Keratinocyte (primary cell): ENCODE data around the gene SLC2A11. TPM values are rescaled to one million over a fixed set of nuclear protein-coding genes. Genes with fewer than 3 reads are reported as not detected.

Source experiments
- DNase-seq: peaks from one replicate; pipeline ENCODE4 v3.0.0-alpha.2; 2011; ENCODE audit warnings: low read depth, missing footprints, low spot score
- FAIRE-seq: peaks from 2 replicates; lab custom pipeline; 2011; peaks lifted over from hg19 to GRCh38; lab: Jason Lieb, UNC
- H2AFZ ChIP-seq: 2 replicates; pipeline ENCODE4 v1.6.0; 2012; ENCODE audit warnings: low read length, control low read depth, inconsistent platforms; ENCODE audit not compliant: control insufficient read depth
- H3K27ac ChIP-seq: 2 replicates; pipeline ENCODE4 v1.5.1; 2011; ENCODE audit warnings: low read length; ENCODE audit not compliant: control insufficient read depth, insufficient read depth
- H3K27me3 ChIP-seq: 3 replicates; pipeline ENCODE4 v1.6.0; 2011; ENCODE audit warnings: low read length; ENCODE audit not compliant: control insufficient read depth, insufficient read depth; ENCODE audit errors: extremely low read depth
- H3K36me3 ChIP-seq, 2 experiments: 2 replicates in 1 of 2; 3 replicates in 1 of 2; pipeline ENCODE4 v1.5.1; 2011; ENCODE audit warnings: low read length in 2 of 2, mild to moderate bottlenecking in 1 of 2; ENCODE audit not compliant: control insufficient read depth in 2 of 2, insufficient read depth in 2 of 2; ENCODE audit errors: extremely low read depth in 1 of 2
- H3K4me1 ChIP-seq: 3 replicates; pipeline ENCODE4 v1.5.1; 2011; ENCODE audit warnings: low read length; ENCODE audit not compliant: control insufficient read depth, insufficient read depth; ENCODE audit errors: extremely low read depth
- H3K4me2 ChIP-seq: 3 replicates; pipeline ENCODE4 v1.6.0; 2011; ENCODE audit warnings: low read depth, low read length; ENCODE audit not compliant: control insufficient read depth, insufficient read depth; ENCODE audit errors: extremely low read depth
- H3K4me3 ChIP-seq, 3 experiments: fragments of 200-600 bp in 1 of 3; sonication (generic) in 1 of 3; 2 replicates in 2 of 3; 3 replicates in 1 of 3; pipeline ENCODE4 v1.5.1; 2011 to 2016; ENCODE audit warnings: low read length in 3 of 3, mild to moderate bottlenecking in 3 of 3, control low read depth in 2 of 3, inconsistent platforms in 1 of 3, low read depth in 1 of 3, mixed read lengths in 1 of 3, mixed run types in 1 of 3, moderate library complexity in 1 of 3; ENCODE audit not compliant: control insufficient read depth in 2 of 3, insufficient read depth in 2 of 3; ENCODE audit errors: extremely low read depth in 1 of 3
- H3K79me2 ChIP-seq: 2 replicates; pipeline ENCODE4 v1.6.0; 2012; ENCODE audit warnings: low read length; ENCODE audit not compliant: control insufficient read depth, insufficient read depth
- H3K9ac ChIP-seq: 3 replicates; pipeline ENCODE4 v1.6.0; 2011; ENCODE audit warnings: low read length; ENCODE audit not compliant: control insufficient read depth, insufficient read depth; ENCODE audit errors: extremely low read depth
- H3K9me1 ChIP-seq: 3 replicates; pipeline ENCODE4 v1.6.0; 2011; ENCODE audit warnings: low read length; ENCODE audit not compliant: control insufficient read depth, insufficient read depth; ENCODE audit errors: extremely low read depth
- H3K9me3 ChIP-seq: 2 replicates; pipeline ENCODE4 v1.5.1; 2012; ENCODE audit warnings: low read depth, low read length; ENCODE audit not compliant: control insufficient read depth
- H4K20me1 ChIP-seq: 3 replicates; pipeline ENCODE4 v1.6.0; 2011; ENCODE audit warnings: low read length; ENCODE audit not compliant: control insufficient read depth, insufficient read depth; ENCODE audit errors: extremely low read depth
- EZH2 ChIP-seq: IDR thresholded peaks from one replicate; pipeline ENCODE4 v1.6.1; 2012; ENCODE audit warnings: inconsistent platforms, mild to moderate bottlenecking, low read length, moderate library complexity
- dilution Hi-C: fragments of 300-500 bp; cut with MboI; formaldehyde crosslinking; loops from one replicate; pipeline ENCODE4 v1.7.0; 2020; ENCODE audit warnings: low sequenced_read_pairs; ENCODE audit not compliant: extremely low pct_ligation_motif_present
- polyA plus RNA-seq, 5 experiments: library from polyadenylated mRNA; depleted of rRNA in 3 of 5; stranded (reverse) in 3 of 5; stranded (forward) in 1 of 5; unstranded in 1 of 5; fragments of >200 nt; gene quantifications; 1 replicate in 1 of 5; 2 replicates in 3 of 5; 3 replicates in 1 of 5; pipeline versions ENCODE4 v1.2.1 to v1.2.3, GENCODE V29; 2011 to 2012; ENCODE audit warnings: missing spikeins in 2 of 5, low read depth in 1 of 5, low replicate concordance in 1 of 5
- TF ChIP-seq, protein P1 (sequence below), 3 experiments: IDR thresholded peaks in 1 of 3; conservative IDR thresholded peaks in 1 of 3; optimal IDR thresholded peaks in 1 of 3; 2 replicates in 2 of 3; 3 replicates in 1 of 3; pipeline versions ENCODE3 to v1.5.1; 2011; ENCODE audit warnings: low read length in 3 of 3, mild to moderate bottlenecking in 3 of 3, moderate library complexity in 2 of 3, control low read depth in 1 of 3, inconsistent platforms in 1 of 3; ENCODE audit not compliant: insufficient read depth in 2 of 3; ENCODE audit errors: extremely low read depth in 1 of 3

The SLC2A11 gene
- polyA plus RNA-seq, 1 donor (not counting 4 experiments of a cell fraction or from before 2014, with no cell fraction given): 6.0 TPM

GRCh38 chr22:23912293-23912903 is 54.7 kb downstream of the SLC2A11 start:
- H3K4me1 ChIP-seq: peaks cover 5% of the 10 kb centered on the region
- dilution Hi-C loops: no loop called here
- no peak for FAIRE-seq
- H4K20me1 ChIP-seq: no peaks in the 10 kb centered on the region
- H3K79me2 ChIP-seq: no peaks in the 10 kb centered on the region
- no peaks in the 10 kb centered on the region for H3K27me3 ChIP-seq
- no peak for DNase-seq
- H2AFZ ChIP-seq: no peak overlapping the region
- H3K4me2 ChIP-seq: no peak overlapping the region
- no peaks in the 10 kb centered on the region for H3K9me3 ChIP-seq
- H3K27ac ChIP-seq: no peak overlapping the region
- H3K9me1 ChIP-seq: no peaks in the 10 kb centered on the region
- no peaks in the 10 kb centered on the region for H3K36me3 ChIP-seq
- no peak overlapping the region for H3K4me3 ChIP-seq
- H3K9ac ChIP-seq: no peak overlapping the region
- TF ChIP-seq, protein P1, sequence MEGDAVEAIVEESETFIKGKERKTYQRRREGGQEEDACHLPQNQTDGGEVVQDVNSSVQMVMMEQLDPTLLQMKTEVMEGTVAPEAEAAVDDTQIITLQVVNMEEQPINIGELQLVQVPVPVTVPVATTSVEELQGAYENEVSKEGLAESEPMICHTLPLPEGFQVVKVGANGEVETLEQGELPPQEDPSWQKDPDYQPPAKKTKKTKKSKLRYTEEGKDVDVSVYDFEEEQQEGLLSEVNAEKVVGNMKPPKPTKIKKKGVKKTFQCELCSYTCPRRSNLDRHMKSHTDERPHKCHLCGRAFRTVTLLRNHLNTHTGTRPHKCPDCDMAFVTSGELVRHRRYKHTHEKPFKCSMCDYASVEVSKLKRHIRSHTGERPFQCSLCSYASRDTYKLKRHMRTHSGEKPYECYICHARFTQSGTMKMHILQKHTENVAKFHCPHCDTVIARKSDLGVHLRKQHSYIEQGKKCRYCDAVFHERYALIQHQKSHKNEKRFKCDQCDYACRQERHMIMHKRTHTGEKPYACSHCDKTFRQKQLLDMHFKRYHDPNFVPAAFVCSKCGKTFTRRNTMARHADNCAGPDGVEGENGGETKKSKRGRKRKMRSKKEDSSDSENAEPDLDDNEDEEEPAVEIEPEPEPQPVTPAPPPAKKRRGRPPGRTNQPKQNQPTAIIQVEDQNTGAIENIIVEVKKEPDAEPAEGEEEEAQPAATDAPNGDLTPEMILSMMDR (optimal IDR thresholded peaks at IDR 0.05 in 1 of 3, IDR thresholded peaks at IDR 0.05 in 1 of 3, conservative IDR thresholded peaks at IDR 0.05 in 1 of 3; ENCODE audit: extremely low read depth in 1 of 3, insufficient read depth in 2 of 3, low read length in 3 of 3): no peak
- no peak for TF ChIP-seq EZH2

DNA sequence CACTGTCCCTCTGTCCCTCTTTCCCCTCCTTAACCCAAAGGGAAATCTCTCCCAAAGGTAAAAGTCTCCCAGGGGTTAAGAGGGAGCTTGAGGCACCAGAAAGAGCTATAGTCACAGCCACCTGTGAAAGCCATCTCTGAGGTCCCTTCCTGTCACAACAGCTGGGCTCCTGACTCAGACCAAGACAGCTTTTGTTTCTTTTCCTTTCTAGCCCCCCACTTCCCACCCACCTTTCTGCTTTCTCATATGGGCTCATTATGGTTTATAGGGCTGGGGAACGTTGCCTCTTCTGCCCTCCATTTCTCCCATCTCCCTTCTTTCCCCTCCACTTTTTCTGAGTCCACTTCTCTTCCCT is 55.6 kb downstream of the SLC2A11 start:
- H3K27ac ChIP-seq: peak overlapping the region; percentile 85
- H3K9me1 ChIP-seq: no peaks in the 10 kb centered on the region
- DNase-seq: no peak
- peak overlapping the region; percentile 91 for H2AFZ ChIP-seq
- no peaks in the 10 kb centered on the region for H4K20me1 ChIP-seq
- no peaks in the 10 kb centered on the region for H3K36me3 ChIP-seq
- FAIRE-seq: no peak
- H3K9me3 ChIP-seq: no peaks in the 10 kb centered on the region
- H3K27me3 ChIP-seq: no peaks in the 10 kb centered on the region
- H3K79me2 ChIP-seq: no peaks in the 10 kb centered on the region
- TF ChIP-seq EZH2: no peak
- TF ChIP-seq, protein P1 (optimal IDR thresholded peaks at IDR 0.05 in 1 of 3, IDR thresholded peaks at IDR 0.05 in 1 of 3, conservative IDR thresholded peaks at IDR 0.05 in 1 of 3; ENCODE audit: extremely low read depth in 1 of 3, insufficient read depth in 2 of 3, low read length in 3 of 3): no peak
- peak overlapping the region; percentile 91 for H3K9ac ChIP-seq
- dilution Hi-C loops: no loop called here
- H3K4me2 ChIP-seq: peak overlapping the region; percentile 96
- peak overlapping the region; percentile 53 to 87 (median 81) for H3K4me3 ChIP-seq
- peaks cover 5% of the 10 kb centered on the region for H3K4me1 ChIP-seq
